IPS DF 6.9 (cell line): Measurements from ENCODE around the gene CAMK2A.
A peak's percentile ranks its signal among the peaks of the same experiment; 100 is the strongest.

ENCODE experiments used
- DNase-seq: peaks from one replicate; pipeline ENCODE4 v3.0.0-alpha.2; 2013; ENCODE audit warnings: low read depth, low spot score
- H3K27ac ChIP-seq: one replicate; pipeline ENCODE4 v1.5.1; 2013; ENCODE audit warnings: low read length, control low read depth
- H3K27me3 ChIP-seq: 2 replicates; pipeline ENCODE4 v1.6.1; 2013; ENCODE audit warnings: mild to moderate bottlenecking, low read length; ENCODE audit not compliant: control insufficient read depth, insufficient read depth
- H3K36me3 ChIP-seq: 2 replicates; pipeline ENCODE4 v1.6.1; 2013; ENCODE audit warnings: low read length; ENCODE audit not compliant: control insufficient read depth, insufficient read depth
- H3K4me1 ChIP-seq: 2 replicates; pipeline ENCODE4 v1.6.1; 2013; ENCODE audit warnings: low read length; ENCODE audit not compliant: control insufficient read depth, insufficient read depth
- H3K4me3 ChIP-seq: 2 replicates; pipeline ENCODE4 v1.5.1; 2013; ENCODE audit warnings: mild to moderate bottlenecking, low read length
- H3K9me3 ChIP-seq: 2 replicates; pipeline ENCODE4 v1.6.1; 2013; ENCODE audit warnings: low read length, inconsistent platforms; ENCODE audit not compliant: control insufficient read depth, insufficient read depth
- WGBS: extraction: QIAGEN DNeasy Blood & Tissue Kit; methylation state at CpG from one replicate; pipeline ENCODE4 v1.1.7; 2013; ENCODE audit warnings: mixed read lengths, missing lambda C conversion rate; ENCODE audit not compliant: insufficient read length, insufficient coverage; 5-methylcytosine and 5-hydroxymethylcytosine counted together

Gene CAMK2A

DNA sequence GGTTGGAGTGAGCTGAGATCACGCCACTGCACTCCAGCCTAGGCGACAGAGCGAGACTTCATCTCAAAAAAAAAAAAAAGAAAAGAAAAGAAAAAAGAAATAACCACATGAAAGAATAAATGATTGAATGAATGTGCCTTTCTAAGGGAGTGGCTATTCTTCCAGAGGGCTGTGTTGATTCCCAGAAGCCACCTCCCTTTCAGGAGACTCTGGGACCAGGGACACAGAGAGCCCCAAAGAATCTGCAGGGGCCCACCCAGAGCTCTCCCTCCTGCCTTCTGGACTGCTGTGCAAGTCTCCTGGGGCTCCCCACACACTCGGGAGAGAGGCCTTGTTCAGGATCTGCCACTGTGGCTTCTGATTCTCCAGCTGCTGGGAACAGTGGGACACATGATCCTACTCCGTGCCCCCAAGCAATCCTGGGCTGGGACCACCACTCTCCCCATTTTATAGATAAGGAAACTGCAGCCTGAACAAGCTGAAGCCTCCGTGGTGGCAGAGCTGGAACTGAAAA, 23.6 kb downstream of the CAMK2A start:
- no peak for DNase-seq
- WGBS, result no CpG with 5 or more reads among the region's 6 CpGs

DNA sequence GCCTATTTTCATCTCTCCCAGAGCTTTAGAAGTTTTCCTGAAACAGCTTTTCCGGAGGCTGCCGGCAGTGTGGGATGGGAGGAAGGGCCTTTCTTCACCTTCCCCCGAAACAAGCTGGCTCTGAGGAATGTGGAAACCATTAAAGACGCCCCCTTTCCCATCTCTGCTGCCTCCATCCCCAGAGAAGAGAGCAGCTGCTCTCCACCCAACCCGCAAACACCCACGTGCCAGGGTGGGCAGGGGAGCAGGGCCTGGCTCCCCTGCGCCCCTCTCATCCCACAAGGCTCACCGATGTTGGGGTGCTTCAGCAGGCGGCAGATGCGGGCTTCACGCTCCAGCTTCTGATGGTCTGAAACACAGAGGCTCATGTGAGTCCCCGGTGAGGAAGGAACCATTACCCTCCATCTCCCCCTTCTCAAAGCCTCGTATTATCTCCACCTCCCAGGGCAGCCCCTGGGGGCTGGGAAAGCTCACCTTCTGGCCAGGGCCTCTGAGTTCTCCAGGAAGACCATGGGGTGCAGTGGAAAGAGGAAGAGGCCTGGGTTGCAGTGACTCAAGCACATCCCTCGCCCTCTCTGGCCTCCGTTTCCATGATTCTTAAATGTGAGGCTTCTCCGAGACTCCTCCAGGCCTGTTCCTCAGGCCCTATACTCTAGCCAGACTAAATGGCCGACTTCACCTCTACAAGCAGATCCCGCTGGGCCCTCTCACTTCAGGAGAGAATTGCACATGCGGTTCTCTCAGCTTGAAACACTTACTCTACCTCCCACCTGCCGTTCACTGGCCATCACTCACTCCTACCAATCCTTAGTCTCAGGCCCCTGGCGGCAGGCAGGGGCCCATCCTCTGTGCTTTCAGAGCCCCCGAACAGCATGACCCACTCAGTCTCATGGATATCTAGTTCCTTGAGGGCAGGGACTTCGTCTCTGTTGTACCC, 24.6 kb downstream of the CAMK2A start:
- H3K9me3 ChIP-seq, result no peaks in the 10 kb centered on the region
- H3K27ac ChIP-seq, result no peak overlapping the region
- H3K4me1 ChIP-seq, result peaks cover 7% of the 10 kb centered on the region
- WGBS, result no CpG with 5 or more reads among the region's 23 CpGs
- no peak for DNase-seq
- H3K4me3 ChIP-seq, result no peak overlapping the region
- H3K36me3 ChIP-seq, result no peaks in the 10 kb centered on the region
- no peaks in the 10 kb centered on the region for H3K27me3 ChIP-seq

More for the DNA sequence above, 23.6 kb downstream of the CAMK2A start:
- H3K4me1 ChIP-seq, result peaks cover 7% of the 10 kb centered on the region
- H3K27ac ChIP-seq, result no peak overlapping the region
- H3K9me3 ChIP-seq, result no peaks in the 10 kb centered on the region
- no peaks in the 10 kb centered on the region for H3K36me3 ChIP-seq
- no peaks in the 10 kb centered on the region for H3K27me3 ChIP-seq
- no peak overlapping the region for H3K4me3 ChIP-seq

DNA sequence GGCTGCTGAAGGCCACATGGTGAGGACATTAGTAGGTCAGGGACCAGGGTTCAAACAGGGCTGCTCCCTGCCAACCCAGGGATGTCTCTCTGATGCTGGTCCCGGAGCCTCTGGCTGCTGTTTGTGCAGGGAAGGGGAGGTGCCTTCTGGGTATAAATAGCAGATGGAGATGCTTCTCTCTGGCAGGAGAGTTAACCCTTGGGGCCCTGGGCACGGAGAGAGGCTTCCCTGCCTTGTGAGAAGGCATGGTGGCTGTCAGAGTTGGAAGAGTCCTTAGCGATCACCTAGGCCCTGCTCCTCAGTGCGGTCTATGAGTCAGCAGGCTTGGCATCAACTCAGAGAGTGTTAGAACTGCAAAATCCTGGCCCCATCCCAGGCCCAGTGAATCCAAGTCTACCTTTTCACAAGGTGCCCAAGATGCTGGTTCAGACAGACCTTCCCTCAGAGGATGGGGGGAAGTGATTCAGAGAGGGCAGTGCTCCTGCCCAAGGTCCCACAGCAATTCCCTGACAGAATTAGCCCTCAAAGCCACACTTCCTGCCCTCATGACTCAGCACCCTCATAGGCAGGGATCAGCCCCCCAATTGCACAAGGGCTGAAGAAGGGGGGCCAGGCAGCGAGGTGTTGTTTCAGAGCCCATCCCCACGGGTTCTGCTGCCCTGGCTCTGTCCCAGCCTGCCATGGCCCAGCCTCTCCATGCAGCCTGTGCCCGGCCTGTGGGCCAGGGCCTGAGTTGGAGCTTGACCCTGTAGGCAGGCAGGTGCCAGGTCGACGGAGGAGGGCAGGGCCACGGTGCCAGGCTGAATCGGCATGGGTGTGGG, 25.6 kb downstream of the CAMK2A start:
- Histone ChIP-seq H3K27ac (no peak overlapping the region), H3K4me3 (no peak overlapping the region), H3K4me1 (peaks cover 5% of the 10 kb centered on the region; the same call in 1 of the 2 replicates), H3K9me3 (no peaks in the 10 kb centered on the region), H3K36me3 (no peaks in the 10 kb centered on the region), H3K27me3 (no peaks in the 10 kb centered on the region)
- WGBS, result no CpG with 5 or more reads among the region's 11 CpGs
- DNase-seq, result no peak

DNA sequence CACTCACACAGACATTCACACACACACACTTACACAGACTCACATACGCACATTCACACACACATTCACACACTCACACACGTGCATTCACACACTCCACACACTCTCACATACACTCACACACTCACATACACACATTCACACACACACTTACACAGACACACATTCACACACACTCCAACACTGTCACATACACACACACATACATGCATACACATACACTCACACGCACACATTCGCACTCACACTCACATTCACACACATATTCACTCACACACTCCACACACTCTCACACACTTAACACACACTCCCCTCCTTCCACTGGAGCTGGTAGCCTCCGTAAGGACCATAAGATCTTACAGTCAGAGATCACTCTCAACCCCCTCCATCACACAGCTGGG, 26.2 kb downstream of the CAMK2A start:
- Histone ChIP-seq H3K27ac (no peak overlapping the region), H3K27me3 (no peaks in the 10 kb centered on the region), H3K36me3 (no peaks in the 10 kb centered on the region), H3K4me3 (no peak overlapping the region), H3K4me1 (peaks cover 5% of the 10 kb centered on the region; the same call in 1 of the 2 replicates), H3K9me3 (no peaks in the 10 kb centered on the region)
- WGBS, result 100% methylated on average over 4 of the region's 5 CpGs
- DNase-seq, result no peak

DNA sequence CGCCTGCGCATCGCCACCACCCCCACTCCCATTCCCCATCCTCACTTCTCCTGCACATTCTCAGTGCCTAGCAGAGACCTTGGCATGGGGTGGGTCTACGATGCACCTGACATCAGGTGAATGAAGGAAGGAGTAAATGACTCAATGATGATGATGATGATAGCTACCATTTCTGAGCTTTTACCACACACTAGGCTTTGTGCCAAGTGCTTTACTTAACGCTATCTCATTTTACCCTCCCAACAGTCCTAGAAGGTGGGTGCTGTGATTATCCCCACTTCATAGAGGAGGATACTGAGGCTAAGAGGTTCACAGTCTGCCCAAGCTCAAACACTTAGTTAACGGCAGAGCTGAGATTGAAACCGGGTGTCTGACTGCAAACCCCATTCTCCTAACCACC, 27.1 kb downstream of the CAMK2A start:
- WGBS, result no CpG with 5 or more reads among the region's 7 CpGs
- Histone ChIP-seq H3K27me3 (no peaks in the 10 kb centered on the region), H3K36me3 (no peaks in the 10 kb centered on the region), H3K9me3 (no peaks in the 10 kb centered on the region), H3K27ac (no peak overlapping the region), H3K4me3 (no peak overlapping the region), H3K4me1 (peaks cover 5% of the 10 kb centered on the region; the same call in 1 of the 2 replicates)
- no peak for DNase-seq

DNA sequence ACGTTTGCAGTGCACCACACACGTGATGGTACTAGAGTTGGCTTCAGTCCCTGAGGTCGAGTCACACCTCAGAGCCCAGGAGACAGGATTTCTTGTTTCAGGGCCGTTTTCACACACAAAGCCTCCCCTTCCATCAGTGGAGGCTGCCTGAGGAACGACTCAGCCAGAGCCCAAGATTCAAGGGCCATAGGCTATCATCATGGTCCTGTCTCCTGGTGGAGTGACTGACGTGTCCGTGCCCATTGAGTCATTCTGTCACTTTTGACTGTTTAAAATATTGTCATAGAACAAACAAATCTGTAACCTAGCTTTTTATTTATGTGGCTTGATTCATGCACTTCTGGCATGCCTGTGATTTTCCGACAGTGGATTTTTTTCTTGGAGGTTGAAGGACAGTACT, 28.3 kb downstream of the CAMK2A start:
- Histone ChIP-seq H3K9me3 (no peaks in the 10 kb centered on the region), H3K27ac (no peak overlapping the region), H3K4me1 (peaks cover 3% of the 10 kb centered on the region; the same call in 1 of the 2 replicates), H3K36me3 (no peaks in the 10 kb centered on the region), H3K4me3 (no peak overlapping the region), H3K27me3 (no peaks in the 10 kb centered on the region)
- WGBS, result no CpG with 5 or more reads among the region's 8 CpGs
- no peak for DNase-seq

DNA sequence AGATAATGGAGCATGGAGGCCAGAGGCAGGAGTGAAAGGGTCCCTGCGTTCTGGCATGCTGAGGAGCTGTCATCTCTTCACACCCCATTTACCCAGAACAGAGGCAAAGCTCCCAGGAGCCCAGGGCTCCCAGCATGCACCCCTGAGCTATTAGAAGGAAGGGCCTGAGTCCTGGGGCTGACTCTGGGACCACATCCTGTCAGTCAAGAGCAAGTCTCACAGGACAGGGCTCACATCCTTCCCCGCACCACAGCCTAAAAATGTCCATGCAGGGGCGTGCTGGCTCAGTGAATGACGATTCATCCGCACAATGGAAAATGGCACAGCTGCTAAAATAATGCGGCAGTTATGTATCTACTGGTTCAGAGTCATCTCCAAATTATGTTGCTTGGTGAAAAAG, 31.4 kb downstream of the CAMK2A start:
- Histone ChIP-seq H3K4me1 (0 out of 2 replicates have a peak, but pooled peaks cover 2% of the 10 kb centered on the region), H3K36me3 (no peaks in the 10 kb centered on the region), H3K9me3 (no peaks in the 10 kb centered on the region), H3K27me3 (no peaks in the 10 kb centered on the region), H3K27ac (no peak overlapping the region), H3K4me3 (no peak overlapping the region)
- WGBS, result no CpG with 5 or more reads among the region's 6 CpGs
- no peak for DNase-seq

DNA sequence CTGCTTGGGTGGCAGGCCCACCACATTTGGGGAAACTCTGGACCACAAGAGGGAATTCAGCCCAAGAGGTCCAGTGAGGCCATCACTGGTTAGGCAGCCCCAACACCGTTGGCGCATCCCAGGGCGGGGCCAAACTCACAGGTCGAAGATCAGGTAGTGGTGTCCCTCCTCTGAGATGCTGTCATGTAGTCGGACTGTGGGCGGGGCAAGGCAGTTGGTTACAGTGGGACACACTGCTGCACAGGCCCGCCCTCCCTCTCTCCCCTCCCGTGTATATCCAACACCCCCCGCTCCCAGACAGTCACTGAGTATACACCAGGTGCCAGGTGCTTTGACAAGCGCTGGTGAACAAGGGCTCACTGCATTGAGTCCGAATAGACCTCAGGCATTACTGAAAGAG, 32.1 kb downstream of the CAMK2A start:
- Histone ChIP-seq H3K4me3 (no peak overlapping the region), H3K4me1 (0 out of 2 replicates have a peak, but pooled peaks cover 2% of the 10 kb centered on the region), H3K27me3 (no peaks in the 10 kb centered on the region), H3K36me3 (no peaks in the 10 kb centered on the region), H3K27ac (no peak overlapping the region), H3K9me3 (no peaks in the 10 kb centered on the region)
- no peak for DNase-seq
- no CpG with 5 or more reads among the region's 11 CpGs for WGBS

DNA sequence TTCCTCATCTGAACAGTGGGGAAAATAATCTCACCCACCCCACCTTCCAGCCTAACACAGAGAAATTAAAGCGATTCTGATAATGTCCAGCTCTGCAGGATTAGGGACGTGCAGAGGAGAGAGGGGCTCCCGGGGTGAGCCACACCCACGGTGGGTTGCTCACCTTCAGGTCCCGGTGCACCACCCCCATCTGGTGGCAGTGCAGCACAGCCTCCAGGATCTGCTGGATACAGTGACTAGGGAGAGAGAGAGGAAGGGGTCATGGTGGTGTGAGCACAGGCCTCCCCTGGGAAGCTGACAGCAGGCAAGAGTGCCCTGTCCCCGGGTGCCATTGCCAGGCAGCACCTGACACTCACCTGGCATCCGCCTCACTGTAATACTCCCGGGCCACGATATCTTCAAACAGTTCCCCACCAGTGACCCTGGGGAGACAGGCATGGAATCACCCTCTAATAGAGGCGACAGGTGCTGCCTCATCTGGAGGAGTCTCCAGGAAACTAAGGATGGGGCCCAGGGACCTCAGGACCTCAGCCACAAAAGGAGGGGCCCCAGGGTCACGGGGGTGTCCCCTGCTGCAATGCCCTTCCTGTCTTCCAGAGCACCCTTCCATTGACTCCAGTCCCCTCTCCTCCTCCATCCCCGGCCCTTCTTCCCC, 33.0 kb downstream of the CAMK2A start:
- no peak overlapping the region for H3K4me3 ChIP-seq
- WGBS, result no CpG with 5 or more reads among the region's 12 CpGs
- peak; percentile 18 for DNase-seq
- H3K27me3 ChIP-seq, result no peaks in the 10 kb centered on the region
- 0 out of 2 replicates have a peak, but pooled peaks cover 2% of the 10 kb centered on the region for H3K4me1 ChIP-seq
- no peaks in the 10 kb centered on the region for H3K9me3 ChIP-seq
- no peak overlapping the region for H3K27ac ChIP-seq
- H3K36me3 ChIP-seq, result no peaks in the 10 kb centered on the region
